ENCODE data around the gene PCDH19. TPM values are rescaled to one million over a fixed set of nuclear protein-coding genes. Genes with fewer than 3 reads are reported as not detected.

Gene PCDH19
- polyA plus RNA-seq, 1 donor from 2014 or later: 8.2 TPM

DNA sequence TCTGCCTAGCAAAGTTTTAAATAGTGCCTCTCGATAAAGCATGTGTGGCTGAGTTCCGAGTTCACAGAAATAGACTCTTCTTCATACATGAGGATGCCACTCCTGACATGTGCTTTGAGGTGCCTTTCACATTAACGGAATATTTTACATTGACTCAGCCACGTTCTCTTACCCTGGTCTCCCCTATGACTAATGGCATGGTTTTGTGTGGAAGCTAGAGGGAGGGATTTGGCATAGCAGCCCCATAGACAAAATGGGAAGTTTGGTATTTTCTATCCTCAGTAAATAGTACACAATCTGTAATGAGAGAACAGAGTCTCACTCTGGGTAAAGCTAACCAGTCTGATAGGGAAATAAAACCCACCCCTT, 68.9 kb downstream of the PCDH19 start:
- H3K4me2 ChIP-seq (ENCODE audit: low read length): no peak overlapping the region
- no peaks in the 10 kb centered on the region for H3K27me3 ChIP-seq (ENCODE audit: insufficient read depth, low read depth, low read length)
- no peak for TF ChIP-seq REST (IDR thresholded peaks at IDR 0.05; ENCODE audit: borderline replicate concordance)
- no peak for TF ChIP-seq SMC3 (conservative IDR thresholded peaks at IDR 0.05; ENCODE audit: poor library complexity)
- no peak for TF ChIP-seq EZH2 (IDR thresholded peaks at IDR 0.05; ENCODE audit: borderline replicate concordance, insufficient read depth, low read length, poor library complexity, severe bottlenecking)
- no peak for TF ChIP-seq TAF1 (IDR thresholded peaks at IDR 0.05; ENCODE audit: low read depth)
- no peak for TF ChIP-seq POLR2AphosphoS5 (IDR thresholded peaks at IDR 0.05)
- no peak for TF ChIP-seq EP300 (conservative IDR thresholded peaks at IDR 0.05; ENCODE audit: poor library complexity, severe bottlenecking)
- no peak for TF ChIP-seq RAD21 (conservative IDR thresholded peaks at IDR 0.05)
- TF ChIP-seq CTCF (IDR thresholded peaks at IDR 0.05; ENCODE audit: poor library complexity, severe bottlenecking): no peak
- TF ChIP-seq MXI1 (conservative IDR thresholded peaks at IDR 0.05; ENCODE audit: poor library complexity, severe bottlenecking): no peak

DNA sequence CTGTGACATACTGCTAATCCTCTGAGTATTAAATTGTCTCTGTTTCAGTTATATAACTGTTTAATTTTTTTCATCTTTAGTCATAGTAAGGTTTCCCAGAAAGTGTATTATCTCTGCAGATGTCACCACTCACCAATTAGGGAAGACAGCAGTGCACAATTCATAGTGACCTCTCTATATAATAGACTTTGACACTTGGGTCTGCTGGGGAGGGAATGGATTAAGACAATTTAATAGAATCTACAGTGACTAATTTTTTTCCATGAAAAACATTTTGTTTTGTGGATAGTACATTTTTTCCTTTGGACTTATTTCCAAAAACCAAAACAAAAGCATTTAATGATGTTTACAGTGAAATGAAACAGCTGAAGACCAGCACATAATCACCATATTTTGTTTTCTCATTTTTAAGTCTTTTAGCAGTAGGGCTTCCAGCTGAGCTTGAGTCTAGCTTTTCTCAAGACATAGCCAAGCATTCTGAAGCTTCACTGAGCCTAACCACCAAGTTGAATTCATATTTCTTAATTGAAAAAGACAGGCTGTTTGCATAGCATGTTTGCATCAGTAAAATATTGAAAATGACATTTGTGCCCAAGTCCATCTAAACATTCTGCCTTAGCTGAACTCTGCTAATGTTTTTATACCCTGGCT, 69.5 kb downstream of the PCDH19 start:
- Histone ChIP-seq H4K20me1 (ENCODE audit: insufficient read depth) (no peaks in the 10 kb centered on the region), H3K9ac (ENCODE audit: low read length) (no peak overlapping the region), H3K27ac (ENCODE audit: low read length) (no peak overlapping the region), H3K4me3 (ENCODE audit: low read length) (no peak overlapping the region), H3K9me2 (ENCODE audit: insufficient read depth, low read length) (no peaks in the 10 kb centered on the region), H3K27me3 (ENCODE audit: insufficient read depth, low read depth, low read length) (no peaks in the 10 kb centered on the region), H3F3A (ENCODE audit: insufficient read depth, low read length, poor library complexity, severe bottlenecking) (no peaks in the 10 kb centered on the region), H2AFZ (ENCODE audit: low read depth, low read length) (no peak overlapping the region), H3K36me3 (ENCODE audit: insufficient read depth, low read length) (no peaks in the 10 kb centered on the region), H3K4me2 (ENCODE audit: low read length) (no peak overlapping the region), H3K9me3 (ENCODE audit: low read length) (no peaks in the 10 kb centered on the region), H3K79me2 (replicated peaks; ENCODE audit: insufficient read depth, low read length) (no peaks in the 10 kb centered on the region)
- TF ChIP-seq SMC3 (conservative IDR thresholded peaks at IDR 0.05; ENCODE audit: poor library complexity) (no peak), TAF1 (IDR thresholded peaks at IDR 0.05; ENCODE audit: low read depth) (no peak), MXI1 (conservative IDR thresholded peaks at IDR 0.05; ENCODE audit: poor library complexity, severe bottlenecking) (no peak), CTCF (IDR thresholded peaks at IDR 0.05; ENCODE audit: poor library complexity, severe bottlenecking) (no peak), RAD21 (conservative IDR thresholded peaks at IDR 0.05) (no peak), EP300 (conservative IDR thresholded peaks at IDR 0.05; ENCODE audit: poor library complexity, severe bottlenecking) (no peak), REST (IDR thresholded peaks at IDR 0.05; ENCODE audit: borderline replicate concordance) (no peak), EZH2 (IDR thresholded peaks at IDR 0.05; ENCODE audit: borderline replicate concordance, insufficient read depth, low read length, poor library complexity, severe bottlenecking) (no peak)

More for the DNA sequence above, 68.9 kb downstream of the PCDH19 start:
- H3K9me3 ChIP-seq (ENCODE audit: low read length): no peaks in the 10 kb centered on the region
- no peaks in the 10 kb centered on the region for H3K79me2 ChIP-seq (replicated peaks; ENCODE audit: insufficient read depth, low read length)
- no peaks in the 10 kb centered on the region for H3K9me2 ChIP-seq (ENCODE audit: insufficient read depth, low read length)
- H2AFZ ChIP-seq (ENCODE audit: low read depth, low read length): no peak overlapping the region
- H4K20me1 ChIP-seq (ENCODE audit: insufficient read depth): no peaks in the 10 kb centered on the region
- H3K9ac ChIP-seq (ENCODE audit: low read length): no peak overlapping the region
- H3K27ac ChIP-seq (ENCODE audit: low read length): no peak overlapping the region
- H3K4me3 ChIP-seq (ENCODE audit: low read length): no peak overlapping the region
- no peaks in the 10 kb centered on the region for H3K36me3 ChIP-seq (ENCODE audit: insufficient read depth, low read length)
- no peaks in the 10 kb centered on the region for H3F3A ChIP-seq (ENCODE audit: insufficient read depth, low read length, poor library complexity, severe bottlenecking)

Measured in neural cell (in vitro differentiated cells).